NCI-H146 treated with DMSO at 0.1 percent for 48 hours (cell line): ENCODE results near the gene C1orf232.

ENCODE experiments used
- DNase-seq: peaks from one replicate; lab custom pipeline; 2025; ENCODE audit not compliant: unreplicated experiment; lab: John Stamatoyannopoulos, UW

C1orf232 gene

GRCh38 chr1:26158271-26158907, 10.4 kb downstream of the C1orf232 start:
- DNase-seq = no peak

- no peak for DNase-seq
Observed at GRCh38 chr1:26156285-26157038, 12.3 kb downstream of the C1orf232 start.

DNA sequence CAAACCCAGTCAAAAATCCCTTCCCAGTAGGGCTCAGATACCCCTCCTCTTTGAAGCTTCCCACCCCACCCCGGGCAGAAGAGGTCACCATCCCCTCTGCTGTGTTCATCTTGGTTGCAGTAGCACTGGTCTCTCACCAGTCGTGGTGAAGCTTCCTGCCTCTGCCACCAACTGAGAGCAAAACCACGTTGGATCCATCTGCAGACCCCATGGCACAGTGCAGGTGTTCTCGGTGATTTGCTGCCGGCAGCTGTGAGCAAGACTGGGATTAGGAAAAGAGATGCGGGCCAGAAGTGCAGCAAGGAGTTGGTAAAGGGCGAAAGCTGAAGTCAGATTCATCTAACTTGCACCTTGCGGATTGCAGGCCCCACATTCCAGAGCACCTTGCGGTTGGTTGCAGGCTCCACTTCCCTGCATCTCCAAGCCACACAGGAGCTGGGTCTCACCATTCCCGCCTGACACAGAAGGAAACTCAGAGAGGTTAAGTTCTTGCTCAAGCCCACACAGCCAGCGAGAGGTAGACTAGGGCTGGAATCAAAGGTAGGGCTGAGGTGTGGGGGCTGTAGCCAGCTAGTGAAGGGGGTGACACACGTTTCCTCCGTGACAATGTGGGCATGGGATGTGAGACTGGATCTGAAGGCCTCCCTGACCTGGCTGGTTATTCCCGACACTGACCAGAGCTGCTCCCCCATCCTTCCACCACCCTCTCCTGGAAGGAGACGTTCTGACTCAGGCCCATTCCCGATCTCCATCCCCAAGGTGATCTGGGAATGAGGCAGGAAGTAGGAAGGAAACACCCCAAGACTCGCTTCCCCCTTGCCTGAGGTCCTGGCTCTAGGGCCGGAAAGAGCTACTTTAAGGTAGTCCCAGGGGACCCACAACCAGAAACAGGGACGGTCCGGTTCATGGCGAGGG, 13.1 kb downstream of the C1orf232 start:
- no peak for DNase-seq

DNA sequence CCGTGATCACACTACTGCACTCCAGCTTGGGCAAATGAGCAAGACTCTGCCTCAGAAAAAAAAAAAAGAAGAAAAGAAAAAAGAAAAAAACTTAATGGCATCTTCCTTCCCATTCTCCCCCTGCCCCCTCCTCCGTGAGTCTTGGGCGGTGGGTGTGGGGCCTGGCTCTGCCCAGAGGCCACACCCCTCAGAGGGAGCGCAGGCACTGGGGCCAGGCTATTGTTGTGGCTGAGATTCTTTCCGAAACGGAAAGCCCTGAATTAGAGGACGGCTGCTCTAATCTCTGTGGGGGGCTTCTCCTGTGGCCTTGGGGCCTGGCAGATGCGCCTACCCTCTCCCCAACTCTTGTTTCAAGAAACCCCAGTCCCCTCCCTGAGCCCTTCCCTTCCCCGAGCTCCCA, 14.0 kb downstream of the C1orf232 start:
- DNase-seq = no peak

DNA sequence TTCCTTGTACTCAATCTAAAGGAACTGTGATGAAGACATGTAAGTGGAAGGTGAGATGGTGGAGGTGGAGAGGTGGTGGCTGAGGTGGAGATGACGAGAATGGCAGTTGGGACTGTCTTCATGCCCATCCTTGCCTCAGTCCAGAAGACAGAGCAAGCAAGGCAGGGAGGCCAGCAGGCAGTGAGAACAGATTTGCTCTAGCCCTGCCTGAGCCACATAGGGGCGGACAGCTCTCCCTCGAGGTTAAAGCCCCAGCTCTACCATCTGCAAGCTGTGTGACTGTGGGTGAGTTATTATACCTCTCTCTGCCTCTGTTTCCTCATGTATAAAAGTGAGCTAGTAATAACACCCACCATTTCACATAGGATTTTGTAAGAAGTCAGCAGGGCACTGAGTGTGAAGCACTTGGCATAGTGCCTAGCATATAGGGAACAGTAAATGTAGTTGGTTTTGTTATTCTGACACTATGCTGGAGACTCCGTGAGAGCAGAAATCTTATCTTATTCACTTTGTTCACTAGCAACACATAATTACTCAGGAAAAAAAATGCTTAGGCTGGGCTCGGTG, 14.7 kb downstream of the C1orf232 start:
- DNase-seq = no peak

- no peak for DNase-seq
Observed at GRCh38 chr1:26148887-26149286, 19.9 kb downstream of the C1orf232 start.

- DNase-seq = no peak
Observed at GRCh38 chr1:26145960-26146294, 22.8 kb downstream of the C1orf232 start.

DNA sequence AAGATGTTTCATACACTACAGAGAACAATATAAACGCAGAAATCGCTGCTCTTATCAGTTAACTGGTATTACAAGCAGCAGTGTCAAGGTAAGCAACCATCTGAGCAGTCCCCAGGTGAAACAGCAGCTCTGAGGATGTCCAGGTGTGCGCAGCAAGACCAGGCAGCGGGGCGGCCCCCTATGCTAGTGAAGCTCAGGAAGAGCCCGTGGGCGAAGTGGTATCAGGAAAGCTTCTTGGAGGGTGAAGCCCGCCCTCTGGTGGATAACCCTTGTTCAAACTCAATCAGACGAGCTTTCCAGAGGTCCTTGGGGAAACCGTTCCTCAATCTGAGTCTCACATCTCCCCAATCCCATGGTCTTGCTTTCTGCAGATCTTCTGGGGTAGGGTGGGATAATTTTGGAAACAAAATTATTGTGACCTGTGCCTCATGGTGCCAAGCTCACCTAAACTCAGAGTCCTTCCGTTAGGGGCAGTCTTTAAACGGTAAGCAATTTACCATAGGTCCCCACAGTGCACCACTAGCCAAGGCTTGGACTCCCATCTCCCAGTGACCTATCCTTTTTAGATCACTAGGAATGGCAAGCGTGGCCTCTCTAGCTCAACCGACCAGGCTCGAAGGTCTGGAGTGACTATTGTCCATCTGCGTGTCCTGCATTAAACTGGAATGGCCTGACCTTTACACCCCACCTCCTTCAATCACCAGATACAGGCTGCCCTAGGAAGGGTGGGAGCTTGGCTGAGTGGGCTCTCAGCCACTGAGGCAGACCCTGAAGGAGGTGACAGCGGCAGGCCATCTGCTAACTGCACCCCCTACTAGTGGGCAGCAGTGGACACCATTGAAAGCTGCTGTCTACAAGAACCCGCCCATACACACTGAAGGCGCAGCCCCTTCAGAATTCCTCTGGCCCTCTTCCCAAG, 23.5 kb downstream of the C1orf232 start:
- peak; percentile 75 for DNase-seq

- no peak for DNase-seq
Observed at GRCh38 chr1:26142159-26142558, 26.6 kb downstream of the C1orf232 start.

DNA sequence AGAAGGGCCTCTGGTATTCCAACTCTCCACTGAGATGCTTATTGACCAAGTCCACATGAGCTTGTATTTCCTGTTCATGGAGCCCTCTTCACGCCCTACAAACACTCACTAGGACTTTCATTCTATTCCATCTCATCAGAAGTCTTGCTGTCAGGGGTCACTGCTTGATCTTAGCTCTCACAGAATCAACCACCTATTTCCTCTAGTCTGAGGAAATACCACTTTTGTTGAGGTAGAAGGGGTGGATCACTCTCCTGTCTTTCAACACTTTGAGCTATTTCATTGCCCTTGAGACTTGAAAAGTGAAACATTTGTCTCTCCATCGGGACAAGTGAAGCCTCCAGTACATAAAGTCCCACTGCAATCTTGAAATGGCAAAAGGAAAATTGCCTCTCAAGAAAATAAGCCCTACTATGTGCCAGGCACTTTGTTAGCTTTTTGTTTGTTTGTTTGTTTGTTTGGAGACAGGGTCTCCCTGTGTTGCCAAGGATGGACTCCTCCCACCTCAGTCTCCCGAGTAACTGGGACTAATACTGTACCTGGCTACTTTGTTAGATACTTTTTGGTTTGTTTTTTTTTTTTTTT, 29.7 kb downstream of the C1orf232 start:
- DNase-seq = no peak

GRCh38 chr1:26134466-26134865, 34.3 kb downstream of the C1orf232 start:
- no peak for DNase-seq

DNA sequence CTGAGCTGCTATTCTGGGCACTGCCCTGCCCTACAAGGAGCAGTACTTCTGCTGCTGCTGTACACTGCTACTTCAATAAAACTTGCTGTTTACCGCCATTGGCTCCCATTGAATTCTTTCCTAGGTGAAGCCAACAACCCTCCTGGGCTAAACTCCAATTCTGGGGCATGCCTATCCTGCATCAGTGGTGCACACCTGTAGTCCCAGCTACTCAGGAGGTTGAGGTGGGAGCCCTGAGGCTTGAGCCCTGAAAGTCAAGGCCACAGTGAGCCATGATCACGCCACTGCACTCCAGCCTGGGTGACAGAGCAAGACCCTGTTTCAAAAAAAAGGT, 36.0 kb downstream of the C1orf232 start:
- no peak for DNase-seq

- no peak for DNase-seq
Observed at GRCh38 chr1:26132128-26132833, 36.5 kb downstream of the C1orf232 start.

DNA sequence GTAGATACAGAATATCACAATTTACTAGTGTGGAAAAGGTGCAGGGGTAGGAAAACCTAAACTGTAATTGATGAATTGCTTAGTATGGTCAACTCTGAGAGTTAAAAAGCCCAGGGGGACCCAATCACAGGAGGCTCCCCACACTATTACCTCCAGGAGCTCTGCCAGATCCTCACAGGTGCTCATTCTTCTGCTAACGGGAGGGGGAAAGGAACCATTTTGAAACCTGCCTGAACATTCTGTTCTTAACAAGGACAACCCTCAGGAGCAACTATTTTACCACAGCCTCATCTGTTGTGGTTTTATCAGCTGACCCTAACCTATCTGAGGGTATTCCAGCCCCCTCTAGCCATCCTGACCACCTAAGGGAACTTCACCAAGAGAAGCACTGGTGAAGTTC, 38.1 kb downstream of the C1orf232 start:
- no peak for DNase-seq

DNA sequence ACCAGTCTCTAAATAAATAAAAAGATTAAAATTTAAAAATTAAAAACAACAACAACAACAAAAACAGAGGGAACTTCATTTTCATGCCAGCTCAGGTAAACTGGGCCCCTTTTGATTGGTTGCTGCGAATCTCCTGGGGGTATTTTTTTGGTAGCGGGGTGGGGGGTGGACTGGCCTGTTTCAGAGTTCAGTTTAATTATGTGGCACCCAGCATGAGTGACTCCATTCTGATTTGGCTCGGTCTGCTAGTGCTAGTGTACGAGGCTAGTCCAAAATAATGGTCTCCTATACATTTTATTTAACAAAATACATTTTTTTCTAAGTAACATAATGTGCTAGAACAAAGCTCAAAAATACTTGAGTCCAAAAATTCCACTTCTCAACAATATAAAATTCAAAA, 39.0 kb downstream of the C1orf232 start:
- DNase-seq = no peak

- no peak for DNase-seq
Observed at GRCh38 chr1:26127235-26128163, 41.3 kb downstream of the C1orf232 start.

DNA sequence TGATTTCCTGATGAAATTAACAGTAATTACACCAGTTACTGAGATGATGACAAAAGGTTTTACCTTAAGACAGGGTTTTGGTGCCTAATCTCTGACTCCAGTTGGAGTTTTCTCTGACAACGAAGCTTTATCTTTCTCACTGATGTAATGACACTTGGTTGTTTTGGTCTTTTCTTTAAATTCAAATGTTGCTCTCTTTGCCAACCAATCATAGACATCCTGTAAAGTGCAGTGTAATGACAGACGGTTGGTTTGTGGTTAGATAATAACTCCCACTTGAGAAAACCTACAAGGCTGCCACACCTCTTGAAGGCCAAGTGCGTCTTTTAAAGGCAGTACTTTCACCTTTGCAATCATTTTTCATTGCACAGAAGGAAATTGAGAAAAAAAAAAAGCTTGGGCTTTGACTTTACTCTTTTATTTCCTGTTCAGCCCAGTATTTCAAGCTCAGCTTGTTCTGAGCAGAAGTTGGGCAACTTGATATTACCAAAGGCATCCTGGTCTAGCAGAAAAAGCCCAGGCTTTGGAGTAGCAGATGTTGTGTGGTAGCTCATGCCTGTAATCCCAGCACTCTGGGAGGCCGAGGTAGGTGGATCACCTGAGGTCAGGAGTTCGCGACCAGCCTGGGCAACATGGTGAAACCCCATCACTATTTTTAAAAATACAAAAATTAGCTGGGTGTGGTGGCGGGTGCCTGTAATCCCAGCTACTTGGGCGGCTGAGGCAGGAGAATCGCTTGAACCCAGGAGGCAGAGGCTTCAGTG, 42.3 kb downstream of the C1orf232 start:
- DNase-seq = no peak

DNA sequence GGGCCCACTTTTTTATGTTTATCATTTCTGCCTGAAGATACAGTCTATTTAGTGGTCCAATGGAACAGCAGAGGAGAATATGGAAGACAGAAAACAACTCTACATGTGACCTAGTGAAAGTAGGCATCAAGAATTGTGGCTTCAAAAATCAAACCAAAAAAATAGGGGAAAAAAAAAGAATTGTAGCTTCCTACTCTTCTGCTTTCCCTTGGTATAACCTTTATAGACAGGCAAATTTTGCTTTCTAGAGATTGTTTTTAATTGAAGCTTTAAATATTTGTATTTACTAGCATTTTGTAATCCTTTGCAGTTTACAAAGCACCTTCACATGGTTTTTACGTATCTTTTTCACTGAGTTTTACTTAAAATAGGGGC, 42.8 kb downstream of the C1orf232 start:
- no peak for DNase-seq
